Heart right ventricle (tissue), 16 donors: Measurements from ENCODE around the gene XRCC4. TPM values are rescaled to one million over a fixed set of nuclear protein-coding genes. Genes with fewer than 3 reads are reported as not detected.
"Not testable (repeated sequence)": the region's sequence is repeated elsewhere in the genome, so short reads cannot be mapped to it uniquely, and the experiment has no call there.

Experiments used
- ATAC-seq, 8 donors: fragments of 200-7000 bp; cut with Tn5 transposase; one replicate each; pipeline ENCODE4 v1.9.1; 2020; ENCODE audit warnings: mild to moderate bottlenecking in 8 of 8, moderate library complexity in 8 of 8, moderate number of reproducible peaks in 1 of 8
- DNase-seq, 2 donors: peaks; one replicate each; pipeline ENCODE4 v3.0.0-alpha.2; 2020
- H3K27ac ChIP-seq, 10 donors: fragments of 200-600 bp; sonication (generic) in 2 of 10; one replicate each; pipeline versions ENCODE4 v1.5.0 to v1.8.0; 2020 to 2022; ENCODE audit warnings: mild to moderate bottlenecking in 3 of 10
- H3K27me3 ChIP-seq, 7 donors: fragments of 200-600 bp; one replicate each; pipeline ENCODE4 v1.8.0; 2021 to 2022; ENCODE audit warnings: mild to moderate bottlenecking in 2 of 7
- H3K36me3 ChIP-seq, 9 donors: fragments of 200-600 bp; sonication (generic) in 1 of 9; one replicate each; pipeline versions ENCODE4 v1.5.0 to v1.8.0; 2020 to 2022; ENCODE audit warnings: mild to moderate bottlenecking in 2 of 9
- H3K4me1 ChIP-seq, 9 donors: fragments of 200-600 bp; sonication (generic) in 1 of 9; one replicate each; pipeline versions ENCODE4 v1.5.0 to v1.8.0; 2020 to 2022; ENCODE audit warnings: mild to moderate bottlenecking in 4 of 9
- H3K4me3 ChIP-seq, 10 donors: fragments of 200-600 bp; sonication (generic) in 2 of 10; one replicate each; pipeline versions ENCODE4 v1.5.0 to v1.8.0; 2020 to 2022; ENCODE audit warnings: mild to moderate bottlenecking in 7 of 10, moderate library complexity in 2 of 10
- H3K9me3 ChIP-seq, 11 donors: fragments of 200-600 bp in 10 of 11; sonication (generic) in 2 of 11; one replicate each; pipeline versions ENCODE4 v1.5.0 to v1.8.0; 2013 to 2022; ENCODE audit warnings: mild to moderate bottlenecking in 2 of 11, control low read depth in 1 of 11, moderate library complexity in 1 of 11
- WGBS, 2 donors: extraction: QIAGEN DNeasy Blood & Tissue Kit; methylation state at CpG; one replicate each; pipeline ENCODE4 v1.1.7; 2013; ENCODE audit warnings: inconsistent platforms in 1 of 2; 5-methylcytosine and 5-hydroxymethylcytosine counted together
- intact Hi-C, 10 donors: fragments of 100-400 bp; cut with DNase I; formaldehyde crosslinking; loops; one replicate each; pipeline versions ENCODE4 v1.11.1 to v1.14.2; 2022
- polyA plus RNA-seq, 2 donors: library from polyadenylated mRNA; stranded (reverse); fragments of 200-250 nt; gene quantifications; one replicate each; pipeline ENCODE4 v1.2.3, GENCODE V29; 2013
- total RNA-seq, 10 donors: library from RNA; stranded (reverse); fragmentation: NEBNext Ultra II Directional in 3 of 10; extraction: Animal tissue kit (Norgen Biotek cat#: 25700) in 3 of 10; gene quantifications; one replicate each; pipeline versions ENCODE4 v1.2.1 to v1.2.4, GENCODE V29; 2021 to 2023
- TF ChIP-seq, protein P1 (sequence below), 9 donors: fragments of 200-600 bp; sonication (generic) in 2 of 9; IDR thresholded peaks; one replicate each; pipeline versions ENCODE4 v1.5.0 to v1.8.0; 2021 to 2022; ENCODE audit warnings: antibody characterized with exemption in 9 of 9, mild to moderate bottlenecking in 5 of 9, moderate library complexity in 1 of 9
- donor health status: Arrhythmogenic right ventricular cardiomyopathy.
- donor health status: ischemic (EF 13 %, LVEDD 7.1; RV severe dilation, severe dysfunction).
- donor health status: healthy with polysubstance abuse.
- donor health status: DM: no; HTN: yes; CAD: no.
- donor health status: DM: no; HTN: no; CAD: no.
- donor health status: ischemic (EF 25% LVEDD 6.9; RV normal size, moderate dysfunction).
- donor health status: ischemic (EF 25% LVEDD 5.7; RV mildly dilated, moderate dysfunction).
- donor health status: healthy.
- donor health status: DM: yes; HTN: yes; CAD: no.
- donor health status: Ischemic cardiomyopathy.
- donor health status: ischemic (EF 35%, LVEDD 5.7; RV mildly dilated, moderate dysfunction).
- donor health status: nonischemic (EF 11% LVEDD 7.7; RV severe dilation, severe dysfunction).
- donor health status: DM: yes; HTN: yes; CAD: no.
- donor health status: PGD.
- donor health status: ischemic (EF 29% LVEDD 5.4; RV normal size, mild dysfunction).
- donor health status: nonischemic (EF 23%, LVEDD 6.1; RV moderate dilation, normal function).

The XRCC4 gene
- total and polyA plus RNA-seq, 12 donors = 3.6 to 14.4 (median 6.8) TPM

GRCh38 chr5:83147593-83147992 lies 70.2 kb downstream of the XRCC4 start:
- 97 to 99% methylated on average over 4 of the region's 4 CpGs for WGBS, 2 donors
- Histone ChIP-seq H3K9me3 (no peaks in the 10 kb centered on the region), H3K4me1 (peaks cover 0 to 11% (median 8%) of the 10 kb centered on the region in 9 donors), H3K4me3 (no peak overlapping the region), H3K27me3 (no peaks in the 10 kb centered on the region), H3K36me3 (no peaks in the 10 kb centered on the region), H3K27ac (no peak overlapping the region)
- intact Hi-C loops = no loop called here
- DNase-seq (no peak), ATAC-seq (no peak)
- TF ChIP-seq, protein P1, sequence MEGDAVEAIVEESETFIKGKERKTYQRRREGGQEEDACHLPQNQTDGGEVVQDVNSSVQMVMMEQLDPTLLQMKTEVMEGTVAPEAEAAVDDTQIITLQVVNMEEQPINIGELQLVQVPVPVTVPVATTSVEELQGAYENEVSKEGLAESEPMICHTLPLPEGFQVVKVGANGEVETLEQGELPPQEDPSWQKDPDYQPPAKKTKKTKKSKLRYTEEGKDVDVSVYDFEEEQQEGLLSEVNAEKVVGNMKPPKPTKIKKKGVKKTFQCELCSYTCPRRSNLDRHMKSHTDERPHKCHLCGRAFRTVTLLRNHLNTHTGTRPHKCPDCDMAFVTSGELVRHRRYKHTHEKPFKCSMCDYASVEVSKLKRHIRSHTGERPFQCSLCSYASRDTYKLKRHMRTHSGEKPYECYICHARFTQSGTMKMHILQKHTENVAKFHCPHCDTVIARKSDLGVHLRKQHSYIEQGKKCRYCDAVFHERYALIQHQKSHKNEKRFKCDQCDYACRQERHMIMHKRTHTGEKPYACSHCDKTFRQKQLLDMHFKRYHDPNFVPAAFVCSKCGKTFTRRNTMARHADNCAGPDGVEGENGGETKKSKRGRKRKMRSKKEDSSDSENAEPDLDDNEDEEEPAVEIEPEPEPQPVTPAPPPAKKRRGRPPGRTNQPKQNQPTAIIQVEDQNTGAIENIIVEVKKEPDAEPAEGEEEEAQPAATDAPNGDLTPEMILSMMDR (IDR thresholded peaks at IDR 0.05) = no peak

- TF ChIP-seq, protein P1 (IDR thresholded peaks at IDR 0.05) = no peak
- peaks cover 0 to 11% (median 8%) of the 10 kb centered on the region in 9 donors for H3K4me1 ChIP-seq
- DNase-seq (no peak), ATAC-seq (no peak)
- no peak overlapping the region for H3K27ac ChIP-seq
- H3K4me3 ChIP-seq = no peak overlapping the region
- intact Hi-C loops = no loop called here
- no peaks in the 10 kb centered on the region for H3K27me3 ChIP-seq
- WGBS, 2 donors = 97 to 99% methylated on average over 3 of the region's 3 CpGs
- no peaks in the 10 kb centered on the region for H3K36me3 ChIP-seq
- H3K9me3 ChIP-seq = no peaks in the 10 kb centered on the region
These were observed 71.0 kb downstream of the XRCC4 start for GRCh38 chr5:83148370-83148769.

DNA sequence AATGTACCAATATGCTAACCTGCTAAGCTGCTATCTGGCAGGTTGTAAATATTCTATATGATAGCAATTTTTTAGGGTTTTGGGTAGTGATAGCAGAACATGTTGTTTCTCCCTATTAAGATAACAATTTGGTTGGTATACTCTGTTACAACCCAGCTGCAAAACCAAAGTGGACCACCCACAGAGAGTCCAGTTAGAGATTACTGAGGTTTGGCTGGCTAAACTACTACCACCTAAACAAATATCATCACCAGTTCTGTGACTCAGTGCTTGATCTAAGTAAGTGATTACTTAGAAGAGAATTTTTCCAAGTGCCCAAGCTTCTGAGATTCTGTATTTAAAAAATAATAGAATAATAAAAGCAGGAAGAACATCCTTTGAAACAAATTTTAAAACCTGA lies 72.3 kb downstream of the XRCC4 start:
- no peaks in the 10 kb centered on the region for H3K9me3 ChIP-seq
- no peaks in the 10 kb centered on the region for H3K36me3 ChIP-seq
- H3K4me3 ChIP-seq = no peak overlapping the region
- no peak for DNase-seq
- intact Hi-C loops = no loop called here
- no peaks in the 10 kb centered on the region for H3K27me3 ChIP-seq
- TF ChIP-seq, protein P1 (IDR thresholded peaks at IDR 0.05) = no peak
- ATAC-seq = no peak
- peaks cover 0 to 11% (median 8%) of the 10 kb centered on the region in 9 donors for H3K4me1 ChIP-seq
- H3K27ac ChIP-seq = no peak overlapping the region

DNA sequence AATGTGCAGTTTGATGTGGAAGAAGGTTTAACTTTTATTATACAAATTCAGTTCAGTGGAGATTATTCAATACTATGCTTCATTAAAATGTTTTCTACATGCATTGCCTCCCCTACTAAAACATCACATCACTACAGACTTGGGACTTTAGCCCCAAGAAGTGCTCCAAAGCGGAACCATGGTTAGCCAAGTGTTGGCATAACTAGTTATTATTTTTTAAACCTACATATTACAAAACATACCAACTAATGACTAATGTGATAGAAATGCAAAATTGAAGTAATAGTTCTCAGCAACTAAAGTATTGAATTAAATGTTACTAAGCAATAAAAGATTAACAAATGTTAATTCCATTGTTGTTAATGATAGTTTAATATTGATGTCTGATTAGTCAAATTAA lies 74.5 kb downstream of the XRCC4 start:
- H3K9me3 ChIP-seq = no peaks in the 10 kb centered on the region
- 100% methylated on average over 1 of the region's 1 CpG for WGBS, 2 donors

GRCh38 chr5:83152996-83153395 lies 75.6 kb downstream of the XRCC4 start:
- peaks cover 0 to 12% (median 0%) of the 10 kb centered on the region in 9 donors for H3K4me1 ChIP-seq
- H3K9me3 ChIP-seq, H3K4me3 ChIP-seq, intact Hi-C loops, H3K36me3 ChIP-seq, ATAC-seq, DNase-seq, H3K27ac ChIP-seq, H3K27me3 ChIP-seq: not testable (repeated sequence)
- WGBS, 2 donors = 77 to 81% methylated on average over 4 of the region's 4 CpGs

More for the DNA sequence above, 74.5 kb downstream of the XRCC4 start:
- TF ChIP-seq, protein P1 (IDR thresholded peaks at IDR 0.05) = no peak
- H3K4me3 ChIP-seq = no peak overlapping the region
- H3K4me1 ChIP-seq = peaks cover 0 to 5% (median 0%) of the 10 kb centered on the region in 9 donors
- intact Hi-C loops = no loop called here
- no peaks in the 10 kb centered on the region for H3K27me3 ChIP-seq
- H3K27ac ChIP-seq = no peak overlapping the region
- DNase-seq (no peak), ATAC-seq (no peak)
- H3K36me3 ChIP-seq = no peaks in the 10 kb centered on the region
